ENCODE measurements around the gene PARP9.

The PARP9 gene
- total RNA-seq, result 46.0 reads per million, percentile 66 among the genes with 10 or more reads in this experiment

DNA sequence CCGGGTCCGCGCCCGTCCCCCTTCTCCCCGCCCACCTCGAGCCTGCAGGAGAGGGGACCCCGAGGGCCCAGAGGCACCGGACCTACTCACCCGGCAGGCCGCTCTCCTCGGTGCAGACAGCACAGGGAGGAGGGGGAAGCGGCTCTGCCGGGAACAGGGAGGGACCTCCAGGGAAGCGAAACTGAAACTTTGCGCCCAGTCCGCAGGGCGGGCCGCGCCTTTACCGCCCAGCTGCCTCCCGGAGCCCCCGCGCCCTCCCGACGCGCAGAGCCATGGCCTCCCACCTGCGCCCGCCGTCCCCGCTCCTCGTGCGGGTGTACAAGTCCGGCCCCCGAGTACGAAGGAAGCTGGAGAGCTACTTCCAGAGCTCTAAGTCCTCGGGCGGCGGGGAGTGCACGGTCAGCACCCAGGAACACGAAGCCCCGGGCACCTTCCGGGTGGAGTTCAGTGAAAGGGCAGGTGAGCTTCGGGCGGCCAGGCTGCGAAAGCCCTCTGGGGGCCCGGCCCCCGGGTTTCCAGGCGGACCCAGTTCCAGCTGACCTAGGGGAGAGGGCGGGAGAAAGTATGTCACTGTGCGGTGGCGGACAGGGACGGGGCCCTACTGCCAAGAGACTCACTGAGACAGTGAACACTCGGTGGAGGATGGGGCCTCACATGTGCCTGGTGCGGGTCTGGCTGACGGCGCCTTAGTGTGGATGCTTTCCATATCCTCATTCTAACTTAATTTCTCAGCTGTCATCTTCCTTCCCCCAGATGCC is at the start of gene PARP9, which contains the start of gene DTX3L:
Gene PARP9 (minus strand): TSS at position 146 of the 758 bp plus-strand sequence. CDS start 4,680 bp downstream, outside the sequence.
Gene DTX3L (plus strand): TSS at position 184 of the 758 bp plus-strand sequence. CDS start 89 bp downstream, at position 273.
- peak; percentile 64 for DNase-seq

DNA sequence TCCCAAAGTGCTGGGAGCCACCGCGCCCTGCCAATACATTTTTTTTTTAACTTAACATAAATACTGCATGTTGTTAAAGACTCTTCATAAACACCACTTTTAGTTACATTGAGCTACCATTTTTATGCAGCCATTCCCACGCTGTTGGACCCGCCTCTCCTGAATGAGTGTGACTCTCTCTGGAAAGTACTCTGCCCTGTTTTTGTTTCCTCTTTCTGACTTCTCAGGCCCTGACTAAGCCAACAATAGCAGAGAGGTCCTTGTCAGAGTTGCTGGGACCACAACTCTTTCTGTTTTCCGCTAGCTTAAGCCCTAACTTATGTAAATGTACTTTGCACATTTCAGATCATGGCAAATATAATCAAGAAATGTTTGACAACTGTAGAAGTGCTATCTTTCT is 48.6 kb upstream of the PARP9 start:
- no peak for DNase-seq

DNA sequence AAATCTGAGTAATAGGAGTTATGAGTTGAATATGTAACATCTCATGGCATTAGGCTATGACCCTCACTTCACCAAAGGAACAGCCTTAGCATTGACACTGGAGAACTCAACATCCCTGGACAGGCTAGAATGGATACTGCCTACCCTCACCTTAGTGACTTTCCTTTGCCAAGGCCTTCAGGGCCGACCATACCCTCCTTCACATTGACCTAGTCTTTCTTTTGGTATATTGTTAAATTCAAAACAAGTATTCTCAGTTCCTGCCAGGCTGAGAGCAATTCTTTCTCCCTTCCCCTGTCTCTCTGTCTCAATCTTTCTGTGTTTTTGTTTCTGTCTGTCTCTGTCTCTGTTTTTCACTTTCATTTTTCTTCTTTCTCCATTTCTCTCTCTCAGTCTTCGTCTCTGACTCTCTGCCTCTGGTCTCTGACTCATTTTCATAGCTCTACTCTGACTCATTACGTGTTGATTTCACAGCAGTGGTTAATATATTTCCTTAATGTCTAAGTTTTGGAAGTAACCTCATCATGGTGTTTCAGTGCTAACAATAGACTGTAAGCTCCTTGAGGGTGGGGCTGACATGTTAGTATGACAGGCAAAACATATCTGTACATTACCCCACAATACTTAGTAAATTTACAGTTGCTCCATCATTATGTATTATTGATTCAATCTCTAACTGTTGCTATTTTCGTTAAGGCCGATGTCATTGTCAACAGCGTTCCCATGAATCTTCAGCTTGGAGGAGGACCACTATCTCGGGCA is 45.9 kb upstream of the PARP9 start:
- DNase-seq, result no peak

DNA sequence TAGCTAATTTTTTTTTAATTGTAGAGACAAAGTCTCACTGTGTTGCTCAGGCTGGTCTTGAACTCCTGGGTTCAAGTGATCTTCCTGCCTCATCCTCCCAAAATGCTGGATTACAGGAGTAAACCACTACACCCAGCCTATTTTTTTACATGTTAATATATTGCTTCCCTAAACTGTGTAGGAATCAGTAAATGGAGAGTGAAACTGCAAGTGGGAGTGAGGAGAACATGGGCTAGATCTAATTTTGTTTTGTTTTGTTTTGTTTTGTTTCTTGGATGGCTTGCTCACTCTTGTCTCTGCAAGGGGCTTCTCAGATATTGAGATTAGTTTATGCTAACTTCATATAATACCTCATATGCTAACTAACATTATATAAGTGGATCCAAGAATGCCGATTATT is 44.8 kb upstream of the PARP9 start:
- no peak for DNase-seq

DNA sequence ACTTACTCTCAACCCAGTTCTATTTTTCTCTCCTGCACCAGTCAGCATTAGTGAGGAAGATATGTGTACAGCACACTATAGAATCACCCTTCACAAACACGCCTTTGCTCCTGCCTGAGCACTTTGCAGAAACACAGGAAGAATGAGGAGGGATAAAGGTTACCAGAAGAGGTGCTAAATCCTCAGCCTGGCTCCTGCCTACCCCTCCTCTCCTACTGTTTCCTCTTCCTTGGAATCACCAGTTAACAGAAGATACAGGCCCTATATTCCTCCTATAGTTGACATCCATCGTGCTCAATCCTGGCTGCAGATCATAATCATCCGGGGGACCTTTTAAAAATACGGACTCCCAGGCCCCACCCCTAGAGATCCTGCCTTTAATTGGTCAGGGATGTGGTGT is 42.2 kb upstream of the PARP9 start:
- no peak for DNase-seq

DNA sequence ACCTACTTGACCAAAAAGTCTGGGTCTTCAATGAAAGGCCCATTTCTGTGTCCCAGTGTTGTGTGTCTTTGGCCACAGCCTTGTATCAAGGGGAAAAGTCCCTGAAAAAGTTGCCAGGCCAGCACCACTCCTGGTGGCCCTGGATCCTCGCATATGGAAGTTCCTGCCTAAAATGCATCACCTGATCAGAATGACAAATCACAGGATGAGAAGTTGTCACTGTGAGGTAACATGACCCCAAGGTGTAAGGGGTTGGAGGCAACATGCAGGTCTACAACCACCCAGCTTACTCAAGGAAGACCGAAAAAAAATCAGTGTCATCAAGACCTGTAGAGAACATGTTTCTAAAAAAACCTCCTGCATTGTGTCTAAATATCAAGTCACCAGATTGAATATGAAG is 39.0 kb upstream of the PARP9 start:
- DNase-seq, result no peak

DNA sequence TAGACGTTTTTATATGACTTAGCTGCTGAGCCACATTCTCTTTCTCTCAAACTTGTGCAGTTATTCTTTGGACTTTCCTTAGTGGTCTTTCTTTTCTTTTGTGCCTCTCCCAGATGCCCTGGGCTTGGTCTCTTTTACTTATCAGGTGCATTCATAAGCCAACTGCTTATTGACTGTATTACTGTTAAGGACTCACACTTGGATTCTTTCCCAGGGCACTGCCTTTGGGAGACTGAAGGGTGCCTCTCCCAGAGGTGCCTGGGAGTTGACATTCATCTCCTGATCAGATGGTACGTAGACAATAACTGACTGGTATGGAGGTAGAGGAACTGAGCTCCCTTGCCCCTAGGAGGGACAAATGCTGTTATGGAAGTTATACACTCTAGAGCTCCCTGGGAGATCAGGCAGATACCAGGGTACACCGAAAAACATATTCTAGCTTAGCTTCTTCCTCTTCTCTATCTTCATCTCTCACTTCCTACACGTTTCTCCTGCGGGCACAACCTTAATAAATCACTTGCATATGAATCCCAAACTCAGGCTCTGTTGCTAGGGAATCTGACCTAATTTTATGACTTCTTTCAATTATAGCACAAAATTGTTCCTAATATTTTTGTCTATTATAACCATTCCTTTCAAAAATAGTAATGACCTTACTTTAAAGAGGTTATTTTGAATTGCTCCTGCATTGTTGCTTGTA is 38.1 kb upstream of the PARP9 start:
- DNase-seq, result no peak

DNA sequence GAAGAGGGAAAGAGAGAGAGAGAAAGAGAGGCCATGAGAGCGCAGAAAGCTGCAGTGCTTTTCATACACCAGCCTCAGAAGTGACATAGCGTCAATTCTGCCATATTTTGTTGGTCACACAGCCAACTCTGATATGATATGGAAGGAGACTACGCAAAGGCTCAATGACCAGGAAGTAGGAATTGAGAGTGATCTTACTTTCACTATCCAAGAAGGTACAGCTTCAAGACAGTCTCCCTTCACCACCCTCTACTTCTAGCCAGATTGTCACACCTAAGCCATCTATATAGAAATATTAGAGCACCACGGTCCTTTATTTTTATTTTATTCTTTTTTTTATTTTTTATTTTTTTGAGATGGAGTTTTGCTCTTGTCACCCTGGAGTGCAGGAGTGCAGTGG is 34.5 kb upstream of the PARP9 start:
- DNase-seq, result no peak

DNA sequence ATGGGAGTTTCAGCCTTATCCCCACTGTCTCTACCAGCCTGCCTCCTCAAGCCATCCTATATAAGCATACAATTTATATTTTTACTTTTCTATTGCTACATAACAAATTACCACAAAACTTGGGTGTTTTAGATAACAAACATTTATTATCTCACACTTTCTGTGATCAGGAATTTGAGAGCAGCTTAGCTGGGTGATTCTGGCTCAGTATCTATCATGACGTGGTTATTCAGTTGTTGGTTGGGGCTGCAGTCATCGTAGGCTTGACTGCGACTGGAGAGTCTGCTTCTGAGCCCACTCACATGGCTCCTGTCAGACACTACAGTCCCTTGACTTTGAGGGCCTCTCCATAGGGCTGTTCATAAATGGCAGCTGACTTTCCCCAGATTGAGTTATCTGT is 34.1 kb upstream of the PARP9 start:
- DNase-seq, result no peak

DNA sequence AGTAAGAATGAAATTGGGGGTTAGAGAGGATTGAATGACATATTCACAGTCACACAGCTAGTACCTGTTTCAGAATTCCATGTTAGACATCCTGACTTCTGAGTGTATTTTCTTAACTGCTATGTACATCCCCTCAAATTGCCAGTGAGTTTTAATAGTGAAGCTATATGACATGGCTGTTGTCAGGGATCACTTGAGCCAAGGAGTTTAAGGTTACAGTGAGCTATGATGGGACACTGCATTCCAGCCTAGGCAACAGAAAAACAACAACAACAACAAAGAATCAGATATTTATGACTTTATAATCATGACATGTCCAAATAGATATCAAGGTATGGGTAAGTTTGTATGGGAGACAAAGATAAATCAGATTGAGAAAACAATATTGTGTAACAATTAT is 29.9 kb upstream of the PARP9 start:
- DNase-seq, result no peak

DNA sequence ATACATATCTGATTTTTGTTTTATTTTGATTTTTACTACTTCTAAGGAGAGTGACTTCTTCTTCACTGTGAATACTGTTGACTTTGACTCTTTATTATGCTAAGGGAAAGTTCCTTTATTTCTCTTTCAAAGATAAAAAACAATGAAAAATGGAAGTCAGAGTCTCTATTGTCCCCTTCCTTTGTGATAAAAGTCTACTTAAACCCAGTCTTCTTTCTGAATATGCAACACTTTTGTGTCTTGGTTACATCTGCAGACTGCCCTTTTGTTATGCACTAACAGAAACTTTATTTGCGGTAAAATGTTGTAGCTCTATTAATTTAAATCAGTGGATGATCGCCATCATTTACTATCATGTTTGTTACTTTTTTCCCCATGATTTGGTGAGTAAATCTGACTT is 26.5 kb upstream of the PARP9 start:
- DNase-seq, result no peak

DNA sequence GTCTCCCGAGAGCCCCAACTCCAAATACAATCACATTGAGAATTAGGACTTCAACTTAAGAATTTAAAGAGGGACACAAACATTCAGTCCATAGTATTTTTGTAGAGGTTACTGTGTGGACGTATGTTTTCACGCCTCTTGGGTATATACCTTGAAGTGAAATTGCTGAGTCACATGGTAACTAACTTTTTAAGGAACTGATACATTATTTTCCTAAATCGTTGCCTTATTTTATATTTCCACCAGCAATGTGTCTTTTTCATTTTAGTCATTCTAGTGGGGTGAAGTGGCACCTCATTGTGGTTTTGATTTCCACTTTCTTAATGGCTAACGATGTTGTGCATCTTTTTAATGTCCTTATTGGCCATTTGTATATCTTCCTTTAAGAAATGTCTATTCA is 25.2 kb upstream of the PARP9 start:
- DNase-seq, result no peak

DNA sequence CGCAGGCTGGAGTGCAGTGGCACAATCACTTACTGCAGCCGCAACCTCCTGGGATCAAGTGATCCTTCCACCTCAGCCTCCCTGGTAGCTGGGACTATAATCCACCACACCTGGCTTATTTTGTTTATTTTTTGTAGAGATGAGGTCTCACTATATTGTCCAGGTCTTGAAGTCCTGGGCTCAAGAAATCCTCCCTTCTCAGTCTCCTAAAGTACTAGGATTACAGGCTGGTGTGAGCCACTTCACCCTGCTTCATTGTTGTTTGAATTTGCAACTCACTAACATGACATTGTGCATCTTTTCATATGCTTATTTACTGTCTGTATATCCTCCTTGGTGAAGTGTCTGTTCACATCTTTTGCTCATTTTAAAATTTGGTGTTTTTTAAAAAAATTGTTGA is 23.5 kb upstream of the PARP9 start:
- DNase-seq, result no peak

DNA sequence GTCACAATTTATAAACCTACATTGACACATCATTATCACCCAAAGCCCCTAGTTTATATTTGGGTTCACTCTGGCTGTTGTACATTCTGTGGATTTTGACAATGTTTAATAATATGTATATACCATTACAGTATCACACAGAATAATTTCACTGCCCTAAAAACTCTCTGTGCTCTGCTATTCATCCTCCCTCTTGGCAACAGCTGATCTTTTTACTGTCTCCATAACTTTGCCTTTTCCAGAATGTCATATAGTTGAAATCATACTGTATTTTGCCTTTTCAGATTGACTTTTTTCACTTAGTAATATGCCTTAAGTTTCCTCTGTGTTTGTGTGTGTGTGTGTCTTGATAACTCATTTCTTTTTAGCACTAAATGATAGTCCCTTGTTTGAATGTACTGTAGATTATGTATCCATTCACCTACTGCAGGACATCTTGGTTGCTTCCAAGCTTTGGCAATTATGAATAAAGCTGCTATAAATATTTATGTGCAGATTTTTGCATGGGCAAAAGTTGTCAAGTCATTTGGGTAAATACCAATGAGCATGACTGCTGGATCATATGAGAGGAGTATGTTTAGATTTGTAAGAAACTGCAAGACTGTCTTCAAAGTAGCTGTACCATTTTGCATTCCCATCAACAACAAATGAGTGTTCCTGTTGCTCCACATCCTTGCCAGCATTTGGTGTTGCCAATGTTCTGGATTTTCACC is 22.8 kb upstream of the PARP9 start:
- DNase-seq, result no peak

DNA sequence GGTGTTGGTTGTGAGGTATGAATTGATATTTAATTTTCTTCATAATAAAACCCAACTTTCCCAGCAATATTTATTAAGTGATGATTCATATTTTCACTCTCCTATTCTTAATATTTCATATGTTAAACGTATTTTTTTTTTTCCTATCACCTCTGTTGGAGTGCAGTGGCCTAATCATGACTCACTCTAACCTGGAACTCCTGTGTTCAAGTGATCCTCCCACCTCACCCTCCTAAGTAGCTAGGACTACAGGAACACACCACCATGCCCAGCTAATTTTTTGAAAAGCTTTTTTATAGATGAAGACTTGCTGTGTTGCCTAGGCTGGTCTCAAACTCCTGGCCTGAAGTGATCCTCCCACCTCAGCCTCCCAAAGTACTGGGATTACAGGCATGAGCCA is 22.0 kb upstream of the PARP9 start:
- DNase-seq, result no peak

DNA sequence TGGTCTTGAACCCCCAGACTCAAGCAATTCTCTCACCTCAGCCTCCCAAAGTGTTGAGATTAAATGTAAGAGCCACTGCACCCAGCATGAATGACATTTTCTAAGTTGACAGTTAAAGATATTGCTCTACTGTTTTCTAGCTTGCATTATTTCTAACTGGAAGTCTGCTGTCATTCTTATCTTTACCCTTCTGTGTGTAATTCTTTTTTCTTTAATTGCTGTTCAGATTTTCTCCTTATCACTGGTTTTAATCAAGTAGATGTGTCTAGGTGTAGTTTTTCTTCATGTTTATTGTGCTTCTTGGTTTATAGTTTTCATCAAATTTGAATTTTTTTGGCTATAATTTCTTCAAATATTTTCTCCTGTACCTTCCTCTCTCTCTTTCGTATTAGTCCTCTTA is 18.3 kb upstream of the PARP9 start:
- DNase-seq, result no peak

DNA sequence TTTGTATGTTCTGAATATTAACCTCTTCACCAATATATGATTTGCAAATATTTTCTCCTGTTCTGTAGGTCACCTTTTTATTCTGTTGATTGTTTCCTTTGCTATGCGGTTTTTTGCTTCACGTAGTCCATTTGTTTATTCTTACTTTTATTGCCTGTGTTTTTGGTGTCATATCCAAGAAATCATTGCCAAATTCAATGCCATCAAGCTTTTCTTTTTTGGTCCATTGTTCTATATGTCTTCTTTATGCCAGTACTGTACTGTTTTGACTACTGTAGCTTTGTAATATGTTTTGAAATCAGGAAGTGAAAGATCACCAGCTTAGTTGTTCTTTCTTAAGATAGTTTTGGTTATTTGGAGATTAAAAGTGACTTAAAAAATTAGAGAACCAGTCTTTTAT is 17.5 kb upstream of the PARP9 start:
- DNase-seq, result no peak

DNA sequence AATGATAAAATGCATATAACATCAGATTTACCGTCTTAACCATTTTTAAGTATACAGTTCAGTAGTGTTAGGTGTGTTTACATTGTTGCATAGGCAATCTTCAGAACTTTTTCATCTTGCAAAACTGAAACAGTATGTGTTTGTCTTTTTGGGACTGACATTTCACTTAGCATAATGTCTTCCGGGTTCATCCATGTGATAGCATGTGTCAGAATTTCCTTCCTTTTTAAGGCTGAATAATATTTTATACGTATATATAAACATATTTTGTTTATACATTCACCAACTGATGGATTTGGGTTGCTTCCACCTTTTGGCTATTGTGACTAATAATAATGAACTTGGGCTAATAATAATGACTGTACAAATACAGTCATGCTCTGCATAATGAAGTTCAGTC is 16.4 kb upstream of the PARP9 start:
- no peak for DNase-seq

DNA sequence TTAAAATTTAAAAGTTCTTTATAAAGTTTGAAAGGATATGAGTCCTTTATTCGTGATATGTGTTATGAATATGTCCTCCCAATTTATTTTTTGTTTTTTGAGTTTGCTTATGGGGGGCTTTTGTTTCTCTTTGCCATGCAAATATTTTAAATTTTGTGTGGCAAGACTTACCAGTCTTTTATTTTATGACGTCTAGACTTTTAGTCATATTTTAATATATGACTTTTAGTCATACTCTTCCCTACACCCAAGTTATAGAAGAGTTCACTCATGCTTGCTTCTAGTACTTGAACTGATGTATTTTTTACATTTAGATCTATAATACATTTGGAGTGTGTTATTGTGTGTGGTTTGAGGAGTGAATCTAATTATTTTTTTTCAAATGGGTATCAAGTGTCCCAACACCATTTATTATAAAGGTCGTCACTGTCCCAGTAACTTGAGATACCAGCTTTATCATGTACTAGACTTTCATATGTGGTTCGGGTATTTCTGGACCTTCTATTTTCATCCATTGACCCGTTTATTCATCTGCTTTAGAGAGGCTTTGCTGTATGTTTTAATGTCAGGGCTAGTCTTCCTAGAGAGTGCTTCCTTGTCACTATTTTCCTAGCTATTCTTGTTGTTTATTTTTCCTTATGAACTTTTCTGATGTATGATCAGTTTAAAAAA is 14.1 kb upstream of the PARP9 start:
- no peak for DNase-seq

DNA sequence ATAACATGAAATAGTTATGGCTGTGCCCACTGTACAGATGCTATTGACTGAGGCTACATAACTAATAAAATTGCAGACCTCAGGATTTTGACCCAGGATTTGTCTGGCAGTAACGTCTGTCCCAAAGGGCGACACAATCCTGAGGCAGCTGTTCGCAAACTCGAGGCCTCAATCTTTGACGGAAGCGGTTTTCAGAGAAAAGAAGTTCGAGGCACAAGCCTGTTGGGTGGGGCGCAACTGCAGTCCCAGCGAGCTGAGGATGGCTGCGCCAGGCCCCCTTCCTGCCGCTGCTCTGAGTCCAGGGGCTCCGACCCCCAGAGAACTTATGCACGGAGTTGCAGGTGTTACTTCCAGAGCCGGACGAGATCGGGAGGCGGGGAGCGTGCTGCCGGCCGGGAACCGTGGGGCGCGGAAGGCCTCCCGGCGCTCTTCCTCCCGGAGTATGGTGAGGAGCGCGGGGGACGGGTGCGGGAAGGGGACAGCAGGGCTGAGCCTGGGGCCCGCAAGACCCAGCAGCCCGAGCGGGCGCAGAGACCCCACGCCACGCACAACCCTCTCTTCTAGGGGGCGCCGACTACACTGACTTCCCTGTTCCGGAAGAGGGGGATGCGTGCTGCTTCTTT is 13.4 kb upstream of the PARP9 start, which contains the start of gene PARP15:
Gene PARP15 (plus strand): TSS at position 242 of the 623 bp plus-strand sequence. CDS start 18 bp downstream, at position 260.
- DNase-seq, result peak; percentile 20

DNA sequence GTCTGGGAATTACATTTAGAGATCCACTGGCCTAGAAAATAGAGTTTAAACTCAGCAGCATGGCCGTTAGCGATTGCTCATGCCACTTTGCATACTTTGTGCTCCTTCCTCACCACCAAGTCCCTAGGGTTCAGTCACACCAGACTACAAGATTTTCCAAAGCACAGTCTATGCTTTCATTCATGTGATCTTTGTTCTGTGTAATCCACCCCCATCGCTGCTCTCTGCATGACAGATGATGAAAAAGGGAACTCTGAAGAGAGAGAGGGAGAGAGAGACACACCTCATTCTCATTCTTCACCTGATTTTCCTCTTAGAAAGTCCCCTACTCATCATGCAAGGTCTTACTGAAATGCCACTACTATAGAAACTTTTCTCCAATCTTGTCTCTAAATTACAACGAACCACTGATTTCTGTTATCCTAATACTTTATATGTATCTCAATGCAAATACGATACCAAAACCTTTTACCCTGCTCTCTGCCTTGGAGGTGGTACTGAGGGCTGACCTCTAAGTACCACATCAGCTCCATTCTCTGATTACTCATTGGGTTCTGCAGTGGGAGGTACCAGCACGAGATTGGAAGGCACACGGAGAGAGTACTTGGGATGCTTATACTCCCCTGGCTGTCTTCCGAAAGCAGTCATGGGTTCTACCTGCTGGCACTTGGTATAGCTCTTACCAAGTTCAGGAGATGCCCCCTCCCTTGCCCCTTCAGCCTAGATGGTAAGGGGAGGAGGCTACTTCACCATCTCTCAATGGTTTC is 12.3 kb upstream of the PARP9 start:
- DNase-seq, result no peak
